ENCODE measurements around the gene MYO1E. TPM values are rescaled to one million over a fixed set of nuclear protein-coding genes. Genes with fewer than 3 reads are reported as not detected.

Gene MYO1E
- total and polyA plus RNA-seq, 2 of the 8 experiments (the other 6 are each of a cell fraction or from before 2014, with no cell fraction given): 19.6 to 142 TPM

DNA sequence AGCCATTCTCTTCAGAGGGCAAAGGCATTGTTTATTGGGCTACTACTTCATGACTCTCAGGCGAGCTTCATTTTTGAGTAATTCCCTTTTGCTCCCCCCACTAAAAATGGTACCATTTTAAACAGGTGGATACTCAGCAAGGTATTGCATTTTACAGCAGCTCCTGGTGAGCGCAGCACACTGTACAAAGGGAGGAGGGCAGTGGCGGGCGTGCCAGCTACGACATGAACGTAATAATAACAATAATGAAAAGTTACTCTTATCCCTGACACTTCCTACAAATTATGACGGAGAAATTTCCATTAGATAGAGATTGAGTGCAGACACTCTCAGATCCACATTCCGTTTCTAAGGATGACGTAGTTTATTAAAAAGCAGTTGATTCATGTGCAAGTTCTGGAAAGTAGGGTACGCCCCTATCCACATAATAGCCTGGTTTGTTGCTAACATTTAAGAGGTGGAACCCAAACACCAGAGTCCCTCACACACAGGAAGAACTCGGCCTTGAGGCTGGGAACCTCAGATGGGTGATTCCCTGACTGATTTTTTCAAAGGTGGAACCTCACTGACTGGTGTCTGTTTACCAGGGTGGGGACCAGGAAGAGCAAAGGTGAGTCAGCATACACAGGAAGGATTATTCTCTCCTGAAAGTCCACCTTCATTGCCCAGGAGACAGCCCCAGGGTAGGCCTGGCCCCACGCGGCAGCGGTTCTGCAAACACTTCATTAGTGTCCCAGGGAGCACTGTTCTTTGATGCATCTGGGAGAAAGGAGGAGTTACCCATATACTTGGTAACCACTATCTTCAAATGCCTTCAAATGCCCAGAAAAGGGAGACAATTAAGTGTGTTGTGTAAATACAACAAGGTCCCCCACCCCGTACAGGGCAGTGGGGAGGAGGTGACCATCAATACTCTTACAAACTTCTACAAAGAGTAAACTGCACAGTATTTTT, 96.2 kb downstream of the MYO1E start (continued):
- TF ChIP-seq SUZ12 (IDR thresholded peaks at IDR 0.05; ENCODE audit: low read length) (no peak), JUN (IDR thresholded peaks at IDR 0.05; ENCODE audit: low read depth, low read length) (no peak), ZNF274 (IDR thresholded peaks at IDR 0.05; ENCODE audit: borderline replicate concordance, extremely low read depth, low read length) (no peak), RFX5 (IDR thresholded peaks at IDR 0.05; ENCODE audit: borderline replicate concordance, low read depth, low read length) (no peak), SIN3A (conservative IDR thresholded peaks at IDR 0.05 in 1 of 2, IDR thresholded peaks at IDR 0.05 in 1 of 2; ENCODE audit: low read depth in 1 of 2, low read length in 2 of 2) (no peak), TAF1 (IDR thresholded peaks at IDR 0.05; ENCODE audit: low read depth, low read length) (no peak), EP300 (IDR thresholded peaks at IDR 0.05; ENCODE audit: borderline replicate concordance in 1 of 2, low read depth in 2 of 2, low read length in 2 of 2) (no peak)
